Middle frontal gyrus (tissue), 1 donor: Measurements from ENCODE around the gene SPINT1.
"Not testable (repeated sequence)": the region's sequence is repeated elsewhere in the genome, so short reads cannot be mapped to it uniquely, and the experiment has no call there.

Experiments
- DNase-seq: peaks from one replicate; pipeline ENCODE4 v3.0.0-alpha.2; 2015; ENCODE audit warnings: low spot score; ENCODE audit errors: extremely low spot score

The SPINT1 gene

GRCh38 chr15:40857601-40858341 is 13.9 kb downstream of the SPINT1 start:
- DNase-seq = peak; percentile 31

- no peak for DNase-seq
These were observed 14.9 kb downstream of the SPINT1 start for GRCh38 chr15:40858706-40859105.

GRCh38 chr15:40859206-40859851 is 15.5 kb downstream of the SPINT1 start:
- DNase-seq = no peak

- not testable (repeated sequence) for DNase-seq
These were observed 17.3 kb downstream of the SPINT1 start for GRCh38 chr15:40861147-40861546.

GRCh38 chr15:40863660-40864270 is 19.9 kb downstream of the SPINT1 start:
- no peak for DNase-seq

- DNase-seq = no peak
These were observed 23.4 kb downstream of the SPINT1 start for GRCh38 chr15:40867199-40867598.

GRCh38 chr15:40869686-40870085 is 25.8 kb downstream of the SPINT1 start:
- DNase-seq = no peak

GRCh38 chr15:40870716-40871115 is 26.9 kb downstream of the SPINT1 start:
- no peak for DNase-seq

- no peak for DNase-seq
These were observed 28.1 kb downstream of the SPINT1 start for GRCh38 chr15:40871749-40872617.

- no peak for DNase-seq
These were observed 29.2 kb downstream of the SPINT1 start for GRCh38 chr15:40872791-40873693.

- no peak for DNase-seq
These were observed 30.1 kb downstream of the SPINT1 start, which contains the start of gene RHOV for GRCh38 chr15:40873694-40874561. Gene RHOV, minus strand, starts transcription at chr15:40874234. Its CDS starts 95 bp downstream, at chr15:40874139.

GRCh38 chr15:40875991-40876730 is 32.3 kb downstream of the SPINT1 start:
- no peak for DNase-seq

- DNase-seq = no peak
These were observed 33.8 kb downstream of the SPINT1 start for GRCh38 chr15:40877694-40878093.

GRCh38 chr15:40878785-40879184 is 34.9 kb downstream of the SPINT1 start:
- no peak for DNase-seq

GRCh38 chr15:40879609-40880008 is 35.8 kb downstream of the SPINT1 start:
- DNase-seq = no peak

- no peak for DNase-seq
These were observed 37.5 kb downstream of the SPINT1 start for GRCh38 chr15:40881351-40881750.

- DNase-seq = no peak
These were observed 42.7 kb downstream of the SPINT1 start for GRCh38 chr15:40886586-40886985.

GRCh38 chr15:40889112-40889511 is 45.3 kb downstream of the SPINT1 start:
- DNase-seq = no peak

GRCh38 chr15:40891138-40891537 is 47.3 kb downstream of the SPINT1 start:
- no peak for DNase-seq
